ENCODE data around the gene GPX4. TPM values are rescaled to one million over a fixed set of nuclear protein-coding genes. Genes with fewer than 3 reads are reported as not detected.
A peak's percentile ranks its signal among the peaks of the same experiment; 100 is the strongest.

Gene GPX4
- 755 TPM for polyA plus RNA-seq (2013, experiment 1 of 2)
- polyA plus RNA-seq (2013, experiment 2 of 2), result 706 TPM

GRCh38 chr19:1103708-1104310 lies at the start of gene GPX4:
GPX4 (plus strand) TSS chr19:1103994; CDS start chr19:1104044, 50 bp downstream.
- DNase-seq (ENCODE audit: low spot score), result peak; percentile 100
- H2AK5ac ChIP-seq (ENCODE audit: low read depth, low read length), result peak within 1 kb of the TSS; percentile 99
- H3K27me3 ChIP-seq (ENCODE audit: control insufficient read depth in 3 of 3, insufficient read depth in 3 of 3, low read depth in 1 of 3, low read length in 3 of 3), result no peaks in the 10 kb centered on the region
- H4K91ac ChIP-seq (ENCODE audit: low read depth, low read length, poor library complexity), result no peak within 1 kb of the TSS
- H3K23ac ChIP-seq (ENCODE audit: low read depth, low read length, poor library complexity), result peak within 1 kb of the TSS; percentile 94
- H2BK15ac ChIP-seq (ENCODE audit: low read length), result peak within 1 kb of the TSS; percentile 94
- no peak within 1 kb of the TSS for H3K14ac ChIP-seq (ENCODE audit: low read length)
- H3K4me1 ChIP-seq (ENCODE audit: control insufficient read depth in 2 of 2, insufficient read depth in 1 of 2, low read depth in 1 of 2, low read length in 2 of 2), result peaks cover 14 to 25% of the 10 kb centered on the region in 2 donors
- H3K36me3 ChIP-seq (replicated peaks in 1 of 2; ENCODE audit: control insufficient read depth in 2 of 2, insufficient read depth in 2 of 2, low read length in 2 of 2), result peaks cover 20 to 26% of the 10 kb centered on the region in 2 donors
- no peak within 1 kb of the TSS for H2BK12ac ChIP-seq (ENCODE audit: low read length)
- H3K27ac ChIP-seq (replicated peaks; ENCODE audit: low read length), result peak within 1 kb of the TSS; percentile 97
- H3K79me1 ChIP-seq (ENCODE audit: low read depth, low read length), result peaks cover 16% of the 10 kb centered on the region
- H3K18ac ChIP-seq (ENCODE audit: low read length), result peak within 1 kb of the TSS; percentile 100
- peak within 1 kb of the TSS; percentile 95 for H3K9ac ChIP-seq (ENCODE audit: low read depth, low read length, poor library complexity)
- H3K4me3 ChIP-seq (ENCODE audit: low read length in 2 of 2), result peak within 1 kb of the TSS; percentile 72 to 96
- peak within 1 kb of the TSS; percentile 87 for H2BK120ac ChIP-seq (ENCODE audit: low read depth, low read length)
- no peak within 1 kb of the TSS for H4K8ac ChIP-seq (ENCODE audit: low read depth, low read length)
- H3K4me2 ChIP-seq (ENCODE audit: insufficient read depth, low read length, poor library complexity, severe bottlenecking), result peak within 1 kb of the TSS; percentile 93
- no peaks in the 10 kb centered on the region for H3K9me3 ChIP-seq (replicated peaks in 1 of 2; ENCODE audit: control insufficient read depth in 2 of 2, insufficient read depth in 1 of 2, low read depth in 1 of 2, low read length in 2 of 2)
- peak within 1 kb of the TSS; percentile 98 for H2BK5ac ChIP-seq (ENCODE audit: low read length)
- H3K4ac ChIP-seq (ENCODE audit: low read length), result no peak within 1 kb of the TSS
- peak within 1 kb of the TSS; percentile 82 for H2AFZ ChIP-seq (ENCODE audit: low read length)
- WGBS, 2 donors (ENCODE audit: extremely low coverage in 2 of 2, insufficient read length in 2 of 2, insufficient replicate concordance in 1 of 2), result no CpG with 5 or more reads among the region's 75 CpGs

GRCh38 chr19:1054102-1055027 lies 49.4 kb upstream of the GPX4 start:
- no CpG with 5 or more reads among the region's 28 CpGs for WGBS, 2 donors (ENCODE audit: extremely low coverage in 2 of 2, insufficient read length in 2 of 2, insufficient replicate concordance in 1 of 2)
- Histone ChIP-seq H3K4me2 (ENCODE audit: insufficient read depth, low read length, poor library complexity, severe bottlenecking) (no peak overlapping the region), H2AFZ (ENCODE audit: low read length) (no peak overlapping the region), H4K91ac (ENCODE audit: low read depth, low read length, poor library complexity) (no peak overlapping the region), H3K9ac (ENCODE audit: low read depth, low read length, poor library complexity) (no peak overlapping the region), H3K4me1 (ENCODE audit: control insufficient read depth in 2 of 2, insufficient read depth in 1 of 2, low read depth in 1 of 2, low read length in 2 of 2) (no peaks in the 10 kb centered on the region), H2BK120ac (ENCODE audit: low read depth, low read length) (no peak overlapping the region), H3K23ac (ENCODE audit: low read depth, low read length, poor library complexity) (no peak overlapping the region), H2BK12ac (ENCODE audit: low read length) (no peak overlapping the region), H3K9me3 (replicated peaks in 1 of 2; ENCODE audit: control insufficient read depth in 2 of 2, insufficient read depth in 1 of 2, low read depth in 1 of 2, low read length in 2 of 2) (peaks cover 0 to 36% of the 10 kb centered on the region in 2 donors), H3K14ac (ENCODE audit: low read length) (no peak overlapping the region), H3K79me1 (ENCODE audit: low read depth, low read length) (no peaks in the 10 kb centered on the region), H2AK5ac (ENCODE audit: low read depth, low read length) (no peak overlapping the region), H3K4me3 (ENCODE audit: low read length in 2 of 2) (no peak overlapping the region), H3K27ac (replicated peaks; ENCODE audit: low read length) (no peak overlapping the region), H3K4ac (ENCODE audit: low read length) (no peak overlapping the region), H3K18ac (ENCODE audit: low read length) (peak overlapping the region; percentile 22), H3K27me3 (ENCODE audit: control insufficient read depth in 3 of 3, insufficient read depth in 3 of 3, low read depth in 1 of 3, low read length in 3 of 3) (no peaks in the 10 kb centered on the region), H2BK15ac (ENCODE audit: low read length) (no peak overlapping the region), H2BK5ac (ENCODE audit: low read length) (no peak overlapping the region), H4K8ac (ENCODE audit: low read depth, low read length) (no peak overlapping the region), H3K36me3 (replicated peaks in 1 of 2; ENCODE audit: control insufficient read depth in 2 of 2, insufficient read depth in 2 of 2, low read length in 2 of 2) (peaks cover 0 to 4% of the 10 kb centered on the region in 2 donors)
- DNase-seq (ENCODE audit: low spot score), result no peak

DNA sequence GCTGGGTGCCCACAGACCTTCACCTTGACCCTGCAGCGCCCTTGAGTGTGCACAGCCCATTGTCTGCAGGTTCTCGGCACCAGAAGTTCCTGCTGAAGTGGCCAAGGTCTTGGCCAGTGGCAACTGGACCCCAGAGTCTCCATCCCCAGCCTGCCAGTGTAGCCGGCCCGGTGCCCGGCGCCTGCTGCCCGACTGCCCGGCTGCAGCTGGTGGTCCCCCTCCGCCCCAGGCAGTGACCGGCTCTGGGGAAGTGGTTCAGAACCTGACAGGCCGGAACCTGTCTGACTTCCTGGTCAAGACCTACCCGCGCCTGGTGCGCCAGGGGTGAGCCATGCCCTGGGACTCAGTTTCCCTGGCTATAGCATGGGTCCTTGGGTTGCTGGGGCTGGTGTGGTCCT lies 48.8 kb upstream of the GPX4 start:
- Histone ChIP-seq H3K79me1 (ENCODE audit: low read depth, low read length) (no peaks in the 10 kb centered on the region), H3K14ac (ENCODE audit: low read length) (peak overlapping the region; percentile 38), H3K23ac (ENCODE audit: low read depth, low read length, poor library complexity) (no peak overlapping the region), H2AK5ac (ENCODE audit: low read depth, low read length) (peak overlapping the region; percentile 46), H3K4ac (ENCODE audit: low read length) (no peak overlapping the region), H3K27ac (replicated peaks; ENCODE audit: low read length) (no peak overlapping the region), H3K36me3 (replicated peaks in 1 of 2; ENCODE audit: control insufficient read depth in 2 of 2, insufficient read depth in 2 of 2, low read length in 2 of 2) (peaks cover 0 to 4% of the 10 kb centered on the region in 2 donors), H3K4me1 (ENCODE audit: control insufficient read depth in 2 of 2, insufficient read depth in 1 of 2, low read depth in 1 of 2, low read length in 2 of 2) (no peaks in the 10 kb centered on the region), H2AFZ (ENCODE audit: low read length) (no peak overlapping the region), H3K27me3 (ENCODE audit: control insufficient read depth in 3 of 3, insufficient read depth in 3 of 3, low read depth in 1 of 3, low read length in 3 of 3) (no peaks in the 10 kb centered on the region), H2BK12ac (ENCODE audit: low read length) (no peak overlapping the region), H3K4me3 (ENCODE audit: low read length in 2 of 2) (no peak overlapping the region), H3K9ac (ENCODE audit: low read depth, low read length, poor library complexity) (no peak overlapping the region), H2BK120ac (ENCODE audit: low read depth, low read length) (no peak overlapping the region), H4K91ac (ENCODE audit: low read depth, low read length, poor library complexity) (no peak overlapping the region), H4K8ac (ENCODE audit: low read depth, low read length) (no peak overlapping the region), H3K9me3 (replicated peaks in 1 of 2; ENCODE audit: control insufficient read depth in 2 of 2, insufficient read depth in 1 of 2, low read depth in 1 of 2, low read length in 2 of 2) (peaks cover 0 to 36% of the 10 kb centered on the region in 2 donors), H3K18ac (ENCODE audit: low read length) (peak overlapping the region; percentile 22), H3K4me2 (ENCODE audit: insufficient read depth, low read length, poor library complexity, severe bottlenecking) (no peak overlapping the region), H2BK15ac (ENCODE audit: low read length) (no peak overlapping the region), H2BK5ac (ENCODE audit: low read length) (no peak overlapping the region)
- no CpG with 5 or more reads among the region's 14 CpGs for WGBS, 2 donors (ENCODE audit: extremely low coverage in 2 of 2, insufficient read length in 2 of 2, insufficient replicate concordance in 1 of 2)
- no peak for DNase-seq (ENCODE audit: low spot score)

All from neuronal stem cell (in vitro differentiated cells).